Neural progenitor cell (in vitro differentiated cells): Measurements from ENCODE around the gene LPO.
A peak's percentile ranks its signal among the peaks of the same experiment; 100 is the strongest.

ENCODE experiments used
- CTCF ChIP-seq: fragments of 200-600 bp; sonication (generic); IDR thresholded peaks from 2 replicates; pipeline ENCODE4 v1.5.1; 2017; ENCODE audit warnings: antibody characterized with exemption, mild to moderate bottlenecking
- EZH2 ChIP-seq: fragments of 200-600 bp; sonication (generic); IDR thresholded peaks from 2 replicates; pipeline ENCODE4 v1.6.1; 2017; ENCODE audit warnings: antibody characterized with exemption, mild to moderate bottlenecking, moderate library complexity
- EZH2phosphoT487 ChIP-seq: fragments of 200-600 bp; sonication (generic); IDR thresholded peaks from 2 replicates; pipeline ENCODE4 v1.6.1; 2017; ENCODE audit warnings: antibody characterized with exemption

- TF ChIP-seq CTCF (peak; percentile 23), EZH2phosphoT487 (no peak), EZH2 (no peak)
These were observed 44.6 kb upstream of the LPO start for GRCh38 chr17:58193641-58194255.
